GM12874 (cell line): ENCODE measurements around the gene KAT8.
A peak's percentile ranks its signal among the peaks of the same experiment; 100 is the strongest.

ENCODE experiments used
- CTCF ChIP-seq: IDR thresholded peaks from 2 replicates; pipeline ENCODE4 v1.5.1; 2011; ENCODE audit warnings: low read depth, mild to moderate bottlenecking, control low read depth, low read length, moderate library complexity; ENCODE audit not compliant: insufficient read depth

KAT8 gene

GRCh38 chr16:31090540-31090939, 26.9 kb upstream of the KAT8 start:
- no peak for TF ChIP-seq CTCF

GRCh38 chr16:31092330-31092729, 25.1 kb upstream of the KAT8 start:
- TF ChIP-seq CTCF = no peak

GRCh38 chr16:31093132-31093703, 24.2 kb upstream of the KAT8 start:
- no peak for TF ChIP-seq CTCF

GRCh38 chr16:31094088-31094423, 23.4 kb upstream of the KAT8 start:
- TF ChIP-seq CTCF = no peak

- 0 out of 2 replicates have a peak, but pooled peaks have one; percentile 1 for TF ChIP-seq CTCF
These were observed 22.9 kb upstream of the KAT8 start, which contains the start of gene VKORC1 for GRCh38 chr16:31094424-31095120. TSS of gene VKORC1 (minus strand) at chr16:31094797. CDS start at chr16:31094729, 68 bp downstream.

GRCh38 chr16:31099860-31100638, 17.4 kb upstream of the KAT8 start:
- TF ChIP-seq CTCF = no peak

GRCh38 chr16:31105677-31106213, 11.7 kb upstream of the KAT8 start:
- peak; percentile 90 for TF ChIP-seq CTCF
